Measurements from ENCODE around the gene CGN.

The CGN gene

DNA sequence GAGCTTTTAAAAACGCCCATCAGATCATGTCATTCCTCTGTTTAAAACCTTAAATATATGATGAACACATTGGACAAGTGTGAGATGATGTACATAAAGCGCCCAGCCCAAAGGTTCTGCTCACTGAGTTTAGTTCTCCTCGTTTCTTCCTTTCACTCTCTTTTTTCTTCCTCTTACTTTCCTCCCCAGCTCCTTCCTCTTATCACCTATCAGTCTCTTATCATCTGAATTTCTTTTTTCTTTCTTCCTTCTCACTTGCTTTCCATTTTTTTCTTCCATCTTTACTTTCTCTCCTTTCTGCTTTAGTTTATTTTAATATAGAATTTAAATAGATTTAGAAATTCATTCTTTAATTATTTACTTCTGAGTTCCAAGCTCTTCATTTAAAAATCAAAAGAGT lies 34.1 kb upstream of the CGN start:
- Histone ChIP-seq H2BK15ac (ENCODE audit: low read length) (no peak overlapping the region), H3K4ac (ENCODE audit: low read length) (no peak overlapping the region), H2AK5ac (ENCODE audit: low read depth, low read length) (no peak overlapping the region), H2BK120ac (ENCODE audit: low read depth, low read length) (no peak overlapping the region), H2AFZ (ENCODE audit: low read length) (no peak overlapping the region), H3K9ac (ENCODE audit: low read depth, low read length, poor library complexity) (no peak overlapping the region), H3K27me3 (ENCODE audit: control insufficient read depth in 3 of 3, insufficient read depth in 3 of 3, low read depth in 1 of 3, low read length in 3 of 3) (peaks cover 0 to 2% (median 0%) of the 10 kb centered on the region in 3 experiments), H4K91ac (ENCODE audit: low read depth, low read length, poor library complexity) (no peak overlapping the region), H2BK5ac (ENCODE audit: low read length) (no peak overlapping the region), H3K4me3 (ENCODE audit: low read length in 2 of 2) (no peak overlapping the region), H4K8ac (ENCODE audit: low read depth, low read length) (no peak overlapping the region), H3K36me3 (replicated peaks in 1 of 2; ENCODE audit: control insufficient read depth in 2 of 2, insufficient read depth in 2 of 2, low read length in 2 of 2) (no peaks in the 10 kb centered on the region), H3K27ac (replicated peaks; ENCODE audit: low read length) (no peak overlapping the region), H3K23ac (ENCODE audit: low read depth, low read length, poor library complexity) (no peak overlapping the region), H3K79me1 (ENCODE audit: low read depth, low read length) (no peaks in the 10 kb centered on the region), H3K18ac (ENCODE audit: low read length) (no peak overlapping the region), H3K4me1 (ENCODE audit: control insufficient read depth in 2 of 2, insufficient read depth in 1 of 2, low read depth in 1 of 2, low read length in 2 of 2) (no peaks in the 10 kb centered on the region), H2BK12ac (ENCODE audit: low read length) (no peak overlapping the region), H3K14ac (ENCODE audit: low read length) (no peak overlapping the region), H3K4me2 (ENCODE audit: insufficient read depth, low read length, poor library complexity, severe bottlenecking) (no peak overlapping the region), H3K9me3 (replicated peaks in 1 of 2; ENCODE audit: control insufficient read depth in 2 of 2, insufficient read depth in 1 of 2, low read depth in 1 of 2, low read length in 2 of 2) (no peaks in the 10 kb centered on the region)
- no CpG with 5 or more reads among the region's 3 CpGs for WGBS, 2 donors (ENCODE audit: extremely low coverage in 2 of 2, insufficient read length in 2 of 2, insufficient replicate concordance in 1 of 2)
- no peak for DNase-seq (ENCODE audit: low spot score)

DNA sequence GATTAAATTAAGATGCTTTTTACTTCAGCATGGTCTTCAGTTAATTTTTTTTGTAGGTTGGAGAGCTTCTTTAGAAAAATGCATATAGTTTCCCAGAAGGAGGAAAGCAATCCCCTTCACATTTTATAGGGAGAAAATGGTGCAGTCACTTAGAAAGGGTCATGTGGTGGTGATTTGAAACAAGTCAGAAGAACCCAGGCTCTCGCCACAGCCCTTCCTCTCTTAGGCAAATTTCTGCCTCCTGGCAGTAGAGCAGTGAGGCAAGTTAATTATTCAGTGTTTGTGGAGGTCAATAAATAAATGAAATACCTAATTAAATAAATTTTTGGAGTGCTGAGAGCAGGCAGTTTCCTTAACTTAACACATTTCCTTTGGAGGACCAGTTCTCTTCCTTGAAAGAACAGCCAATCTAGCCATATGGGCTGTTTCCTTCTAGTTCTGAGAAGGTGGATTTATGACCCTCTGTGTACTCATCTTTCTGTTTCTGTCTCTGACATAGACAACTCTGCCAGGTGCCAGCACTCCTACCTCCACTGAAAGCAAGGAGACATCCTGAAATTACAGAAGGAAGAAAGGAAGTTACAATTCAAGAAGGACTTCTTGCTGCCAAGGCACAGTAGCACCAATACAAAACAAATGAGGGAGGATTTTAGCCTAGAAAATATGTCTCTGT lies 32.9 kb upstream of the CGN start:
- Histone ChIP-seq H2AFZ (ENCODE audit: low read length) (no peak overlapping the region), H3K27me3 (ENCODE audit: control insufficient read depth in 3 of 3, insufficient read depth in 3 of 3, low read depth in 1 of 3, low read length in 3 of 3) (peaks cover 0 to 2% (median 0%) of the 10 kb centered on the region in 3 experiments), H3K9ac (ENCODE audit: low read depth, low read length, poor library complexity) (no peak overlapping the region), H3K4ac (ENCODE audit: low read length) (no peak overlapping the region), H4K91ac (ENCODE audit: low read depth, low read length, poor library complexity) (no peak overlapping the region), H3K27ac (replicated peaks; ENCODE audit: low read length) (no peak overlapping the region), H3K4me1 (ENCODE audit: control insufficient read depth in 2 of 2, insufficient read depth in 1 of 2, low read depth in 1 of 2, low read length in 2 of 2) (no peaks in the 10 kb centered on the region), H3K4me2 (ENCODE audit: insufficient read depth, low read length, poor library complexity, severe bottlenecking) (no peak overlapping the region), H3K4me3 (ENCODE audit: low read length in 2 of 2) (no peak overlapping the region), H2BK5ac (ENCODE audit: low read length) (no peak overlapping the region), H2BK12ac (ENCODE audit: low read length) (no peak overlapping the region), H3K18ac (ENCODE audit: low read length) (no peak overlapping the region), H3K23ac (ENCODE audit: low read depth, low read length, poor library complexity) (no peak overlapping the region), H2BK120ac (ENCODE audit: low read depth, low read length) (no peak overlapping the region), H2BK15ac (ENCODE audit: low read length) (no peak overlapping the region), H2AK5ac (ENCODE audit: low read depth, low read length) (no peak overlapping the region), H3K79me1 (ENCODE audit: low read depth, low read length) (no peaks in the 10 kb centered on the region), H3K9me3 (replicated peaks in 1 of 2; ENCODE audit: control insufficient read depth in 2 of 2, insufficient read depth in 1 of 2, low read depth in 1 of 2, low read length in 2 of 2) (no peaks in the 10 kb centered on the region), H3K36me3 (replicated peaks in 1 of 2; ENCODE audit: control insufficient read depth in 2 of 2, insufficient read depth in 2 of 2, low read length in 2 of 2) (no peaks in the 10 kb centered on the region), H4K8ac (ENCODE audit: low read depth, low read length) (no peak overlapping the region), H3K14ac (ENCODE audit: low read length) (no peak overlapping the region)
- no peak for DNase-seq (ENCODE audit: low spot score)
- WGBS, 2 donors (ENCODE audit: extremely low coverage in 2 of 2, insufficient read length in 2 of 2, insufficient replicate concordance in 1 of 2) = no CpG with 5 or more reads among the region's 1 CpG

DNA sequence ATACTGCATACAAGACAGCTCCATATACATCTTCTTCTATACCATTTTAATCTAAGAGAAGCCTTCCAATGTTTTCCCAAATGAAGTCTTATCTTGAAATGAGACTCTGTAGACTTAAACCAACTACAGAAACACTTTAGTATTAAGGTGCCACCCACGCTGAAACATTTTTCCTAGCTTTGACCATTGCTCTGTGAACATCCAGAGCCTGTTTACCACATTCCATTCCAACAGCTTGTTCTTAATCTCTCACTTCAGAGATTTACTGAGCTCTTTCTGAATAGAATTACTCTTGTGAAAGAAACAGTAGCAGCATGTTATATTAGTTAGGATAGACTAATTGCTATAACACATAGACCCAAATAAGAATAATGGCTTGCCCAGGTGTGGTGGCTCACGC lies 32.3 kb upstream of the CGN start:
- no CpG with 5 or more reads among the region's 2 CpGs for whole genome bisulfite sequencing, 2 donors (ENCODE audit: extremely low coverage in 2 of 2, insufficient read length in 2 of 2, insufficient replicate concordance in 1 of 2)
- H2AFZ ChIP-seq (ENCODE audit: low read length) = no peak overlapping the region
- H2BK12ac ChIP-seq (ENCODE audit: low read length) = no peak overlapping the region
- no peaks in the 10 kb centered on the region for H3K4me1 ChIP-seq (ENCODE audit: control insufficient read depth in 2 of 2, insufficient read depth in 1 of 2, low read depth in 1 of 2, low read length in 2 of 2)
- H4K91ac ChIP-seq (ENCODE audit: low read depth, low read length, poor library complexity) = no peak overlapping the region
- no peaks in the 10 kb centered on the region for H3K79me1 ChIP-seq (ENCODE audit: low read depth, low read length)
- H3K23ac ChIP-seq (ENCODE audit: low read depth, low read length, poor library complexity) = no peak overlapping the region
- no peak overlapping the region for H3K4me3 ChIP-seq (ENCODE audit: low read length in 2 of 2)
- DNase-seq (ENCODE audit: low spot score) = no peak
- no peak overlapping the region for H2BK120ac ChIP-seq (ENCODE audit: low read depth, low read length)
- H2AK5ac ChIP-seq (ENCODE audit: low read depth, low read length) = no peak overlapping the region
- no peak overlapping the region for H3K9ac ChIP-seq (ENCODE audit: low read depth, low read length, poor library complexity)
- H2BK5ac ChIP-seq (ENCODE audit: low read length) = no peak overlapping the region
- no peak overlapping the region for H3K14ac ChIP-seq (ENCODE audit: low read length)
- no peak overlapping the region for H2BK15ac ChIP-seq (ENCODE audit: low read length)
- no peak overlapping the region for H3K4me2 ChIP-seq (ENCODE audit: insufficient read depth, low read length, poor library complexity, severe bottlenecking)
- no peak overlapping the region for H4K8ac ChIP-seq (ENCODE audit: low read depth, low read length)
- H3K36me3 ChIP-seq (replicated peaks in 1 of 2; ENCODE audit: control insufficient read depth in 2 of 2, insufficient read depth in 2 of 2, low read length in 2 of 2) = no peaks in the 10 kb centered on the region
- no peak overlapping the region for H3K18ac ChIP-seq (ENCODE audit: low read length)
- no peaks in the 10 kb centered on the region for H3K9me3 ChIP-seq (replicated peaks in 1 of 2; ENCODE audit: control insufficient read depth in 2 of 2, insufficient read depth in 1 of 2, low read depth in 1 of 2, low read length in 2 of 2)
- no peak overlapping the region for H3K27ac ChIP-seq (replicated peaks; ENCODE audit: low read length)
- no peak overlapping the region for H3K4ac ChIP-seq (ENCODE audit: low read length)
- H3K27me3 ChIP-seq (ENCODE audit: control insufficient read depth in 3 of 3, insufficient read depth in 3 of 3, low read depth in 1 of 3, low read length in 3 of 3) = peaks cover 0 to 2% (median 0%) of the 10 kb centered on the region in 3 experiments

DNA sequence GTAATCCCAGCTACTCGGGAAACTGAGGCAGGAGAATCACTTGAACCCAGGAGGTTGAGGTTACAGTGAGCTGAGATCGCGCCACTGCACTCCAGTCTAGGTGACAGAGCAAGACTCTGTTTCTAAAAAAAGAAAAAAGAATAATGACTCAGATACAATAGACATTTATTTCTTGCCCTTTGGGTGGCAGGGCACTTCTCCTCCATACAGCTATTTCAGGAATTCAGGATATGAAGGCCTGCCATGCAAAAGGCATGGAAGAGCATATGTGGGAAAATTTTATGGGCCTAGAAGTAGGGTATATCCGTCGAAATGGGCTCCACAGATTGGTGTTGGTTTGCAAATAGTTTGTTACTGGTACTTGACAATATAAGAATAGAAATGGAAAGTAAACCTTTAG lies 31.7 kb upstream of the CGN start:
- no peak overlapping the region for H2BK120ac ChIP-seq (ENCODE audit: low read depth, low read length)
- H3K79me1 ChIP-seq (ENCODE audit: low read depth, low read length) = no peaks in the 10 kb centered on the region
- H3K4me3 ChIP-seq (ENCODE audit: low read length in 2 of 2) = no peak overlapping the region
- H2AFZ ChIP-seq (ENCODE audit: low read length) = no peak overlapping the region
- H3K9me3 ChIP-seq (replicated peaks in 1 of 2; ENCODE audit: control insufficient read depth in 2 of 2, insufficient read depth in 1 of 2, low read depth in 1 of 2, low read length in 2 of 2) = no peaks in the 10 kb centered on the region
- no peak overlapping the region for H2BK15ac ChIP-seq (ENCODE audit: low read length)
- H3K27ac ChIP-seq (replicated peaks; ENCODE audit: low read length) = no peak overlapping the region
- no peak overlapping the region for H4K91ac ChIP-seq (ENCODE audit: low read depth, low read length, poor library complexity)
- H3K14ac ChIP-seq (ENCODE audit: low read length) = no peak overlapping the region
- no peak overlapping the region for H2BK12ac ChIP-seq (ENCODE audit: low read length)
- H3K4ac ChIP-seq (ENCODE audit: low read length) = no peak overlapping the region
- no peak overlapping the region for H3K18ac ChIP-seq (ENCODE audit: low read length)
- H3K23ac ChIP-seq (ENCODE audit: low read depth, low read length, poor library complexity) = no peak overlapping the region
- peak overlapping the region; percentile 48 for H4K8ac ChIP-seq (ENCODE audit: low read depth, low read length)
- no peak overlapping the region for H2BK5ac ChIP-seq (ENCODE audit: low read length)
- H2AK5ac ChIP-seq (ENCODE audit: low read depth, low read length) = no peak overlapping the region
- no peak overlapping the region for H3K9ac ChIP-seq (ENCODE audit: low read depth, low read length, poor library complexity)
- no peaks in the 10 kb centered on the region for H3K4me1 ChIP-seq (ENCODE audit: control insufficient read depth in 2 of 2, insufficient read depth in 1 of 2, low read depth in 1 of 2, low read length in 2 of 2)
- DNase-seq (ENCODE audit: low spot score) = no peak
- H3K36me3 ChIP-seq (replicated peaks in 1 of 2; ENCODE audit: control insufficient read depth in 2 of 2, insufficient read depth in 2 of 2, low read length in 2 of 2) = no peaks in the 10 kb centered on the region
- no CpG with 5 or more reads among the region's 5 CpGs for WGBS, 2 donors (ENCODE audit: extremely low coverage in 2 of 2, insufficient read length in 2 of 2, insufficient replicate concordance in 1 of 2)
- H3K4me2 ChIP-seq (ENCODE audit: insufficient read depth, low read length, poor library complexity, severe bottlenecking) = no peak overlapping the region
- peaks cover 0 to 2% (median 0%) of the 10 kb centered on the region in 3 experiments for H3K27me3 ChIP-seq (ENCODE audit: control insufficient read depth in 3 of 3, insufficient read depth in 3 of 3, low read depth in 1 of 3, low read length in 3 of 3)
